ENCODE data around the gene NEMP1. TPM values are rescaled to one million over a fixed set of nuclear protein-coding genes. Genes with fewer than 3 reads are reported as not detected.

The NEMP1 gene
- total RNA-seq, 6 experiments from 2014 or later, result 3.8 to 6.2 (median 4.8) TPM

GRCh38 chr12:57111031-57111734 is 32.6 kb upstream of the NEMP1 start, which contains the start of gene STAT6:
TSS of gene STAT6 (minus strand) at chr12:57111362. CDS start at chr12:57108278, 3,084 bp downstream.
- peaks cover 0 to 24% (median 3%) of the 10 kb centered on the region in 4 donors for H3K4me1 ChIP-seq
- no peaks in the 10 kb centered on the region for H3K9me3 ChIP-seq
- intact Hi-C loops (cut with DNase I), result loop anchor here in 1 of 2 donors (5.0 kb wide), 1 partner anchor 44 kb away; no protein-coding TSS in a partner anchor
- H3K27ac ChIP-seq, result peak within 1 kb of the TSS; percentile 93 to 100 (median 100)
- H3K4me3 ChIP-seq, result peak within 1 kb of the TSS; percentile 63 to 66 (median 66)
- H3K36me3 ChIP-seq, result peaks cover 0 to 12% (median 6%) of the 10 kb centered on the region in 4 donors
- no peaks in the 10 kb centered on the region for H3K27me3 ChIP-seq
- peak; percentile 62 to 70 (median 67) for ATAC-seq
- TF ChIP-seq CTCF (IDR thresholded peaks at IDR 0.05) (no peak), POLR2A (IDR thresholded peaks at IDR 0.05) (peak; percentile 68)
- DNase-seq, result peak; percentile 83 to 87 (median 86)
- WGBS (ENCODE audit: insufficient coverage, low coverage, low lambda C conversion rate, missing lambda C conversion rate), result 2% methylated on average over 8 of the region's 13 CpGs

- ATAC-seq, result peak; percentile 44 to 56 (median 48)
- intact Hi-C loops (cut with DNase I), result loop anchor here in 1 of 2 donors (5.0 kb wide), 1 partner anchor 43 kb away; no protein-coding TSS in a partner anchor
- WGBS (ENCODE audit: insufficient coverage, low coverage, low lambda C conversion rate, missing lambda C conversion rate), result 5% methylated on average over 14 of the region's 28 CpGs
Observed at GRCh38 chr12:57110104-57111030, 31.8 kb upstream of the NEMP1 start.

GRCh38 chr12:57109207-57110103 is 30.9 kb upstream of the NEMP1 start:
- TF ChIP-seq POLR2A (IDR thresholded peaks at IDR 0.05), result no peak
- TF ChIP-seq CTCF (IDR thresholded peaks at IDR 0.05), result no peak
- Histone ChIP-seq H3K27ac (peak overlapping the region; percentile 93 to 100 (median 100)), H3K4me1 (peaks cover 0 to 24% (median 3%) of the 10 kb centered on the region in 4 donors), H3K27me3 (no peaks in the 10 kb centered on the region), H3K9me3 (no peaks in the 10 kb centered on the region), H3K4me3 (peak overlapping the region; percentile 63 to 66 (median 66)), H3K36me3 (peaks cover 0 to 27% (median 12%) of the 10 kb centered on the region in 4 donors)
- ATAC-seq, result no peak
- DNase-seq, result no peak
- intact Hi-C loops (cut with DNase I), result loop anchor here (5.0 kb wide), 2 partner anchors 37 to 42 kb away; no protein-coding TSS in a partner anchor
- 43% methylated on average over 7 of the region's 7 CpGs for WGBS (ENCODE audit: insufficient coverage, low coverage, low lambda C conversion rate, missing lambda C conversion rate)

More at GRCh38 chr12:57110104-57111030, 31.8 kb upstream of the NEMP1 start:
- peak; percentile 79 to 86 (median 83) for DNase-seq
- H3K9me3 ChIP-seq, result no peaks in the 10 kb centered on the region
- peaks cover 0 to 24% (median 3%) of the 10 kb centered on the region in 4 donors for H3K4me1 ChIP-seq
- H3K27me3 ChIP-seq, result no peaks in the 10 kb centered on the region
- TF ChIP-seq CTCF (IDR thresholded peaks at IDR 0.05) (no peak), POLR2A (IDR thresholded peaks at IDR 0.05) (no peak)
- peaks cover 0 to 20% (median 9%) of the 10 kb centered on the region in 4 donors for H3K36me3 ChIP-seq
- H3K27ac ChIP-seq, result peak overlapping the region; percentile 93 to 100 (median 100)
- H3K4me3 ChIP-seq, result peak overlapping the region; percentile 63 to 66 (median 66)

All from right lobe of liver (tissue), 6 donors.